Spleen (tissue), 11 donors: ENCODE measurements around the gene SREBF1. TPM values are rescaled to one million over a fixed set of nuclear protein-coding genes. Genes with fewer than 3 reads are reported as not detected.

Experiments
- DNase-seq: peaks from one replicate; pipeline ENCODE4 v3.0.0-alpha.2; 2020
- H3K27ac ChIP-seq, 8 donors: fragments of 200-600 bp; sonication (generic) in 7 of 8; 1 replicate in 4 of 8; 2 replicates in 4 of 8; pipeline versions ENCODE4 v1.5.0 to v1.8.0; 2016 to 2021; ENCODE audit warnings: inconsistent platforms in 4 of 8, mild to moderate bottlenecking in 4 of 8, moderate library complexity in 1 of 8
- H3K27me3 ChIP-seq, 7 donors: fragments of 200-600 bp; sonication (generic) in 6 of 7; replicated peaks in 1 of 7; 1 replicate in 4 of 7; 2 replicates in 3 of 7; pipeline versions ENCODE4 v1.5.0 to v1.8.0; 2016 to 2021; ENCODE audit warnings: inconsistent platforms in 3 of 7, mild to moderate bottlenecking in 1 of 7
- H3K36me3 ChIP-seq, 6 donors: fragments of 200-600 bp; sonication (generic) in 5 of 6; 1 replicate in 4 of 6; 2 replicates in 2 of 6; pipeline versions ENCODE4 v1.5.0 to v1.8.0; 2016 to 2021; ENCODE audit warnings: inconsistent platforms in 2 of 6
- H3K4me1 ChIP-seq, 6 donors: fragments of 200-600 bp; sonication (generic) in 5 of 6; 1 replicate in 3 of 6; 2 replicates in 3 of 6; pipeline versions ENCODE4 v1.5.0 to v1.8.0; 2016 to 2021; ENCODE audit warnings: inconsistent platforms in 3 of 6
- H3K4me3 ChIP-seq, 8 donors: fragments of 200-600 bp; sonication (generic) in 7 of 8; 1 replicate in 4 of 8; 2 replicates in 4 of 8; pipeline versions ENCODE4 v1.5.0 to v1.8.0; 2016 to 2021; ENCODE audit warnings: inconsistent platforms in 4 of 8, mild to moderate bottlenecking in 4 of 8, moderate library complexity in 2 of 8
- H3K9me3 ChIP-seq, 8 donors: fragments of 200-600 bp; sonication (generic) in 7 of 8; 1 replicate in 4 of 8; 2 replicates in 4 of 8; pipeline versions ENCODE4 v1.5.0 to v1.8.0; 2016 to 2021; ENCODE audit warnings: inconsistent platforms in 4 of 8
- CTCF ChIP-seq, 11 experiments: fragments of 200-600 bp in 7 of 11; fragments of 450-650 bp in 4 of 11; sonication (generic) in 4 of 11; IDR thresholded peaks in 8 of 11; conservative IDR thresholded peaks in 3 of 11; 1 replicate in 7 of 11; 2 replicates in 4 of 11; pipeline versions ENCODE4 v1.4.0 to v1.8.0; 2016 to 2021; ENCODE audit warnings: antibody characterized with exemption in 11 of 11, inconsistent platforms in 4 of 11, mild to moderate bottlenecking in 1 of 11
- POLR2A ChIP-seq, 3 donors: fragments of 450-650 bp; IDR thresholded peaks; one replicate each; pipeline ENCODE4 v1.5.1; 2017; ENCODE audit warnings: antibody characterized with exemption in 3 of 3, mild to moderate bottlenecking in 1 of 3
- POLR2AphosphoS5 ChIP-seq, 3 donors: sonication (generic); formaldehyde crosslinking; IDR thresholded peaks; one replicate each; pipeline ENCODE4 v1.5.1; 2017; ENCODE audit warnings: antibody characterized with exemption in 3 of 3
- WGBS, 5 donors: extraction: QIAGEN DNeasy Blood & Tissue Kit in 3 of 5; methylation state at CpG; one replicate each; pipeline versions ENCODE4 v1.1.5 to v1.1.7; 2013 to 2018; 5-methylcytosine and 5-hydroxymethylcytosine counted together
- intact Hi-C: fragments of 100-400 bp; cut with DNase I; formaldehyde crosslinking; loops from one replicate; pipeline ENCODE4 v1.15.0; 2023; ENCODE audit warnings: low total_unique reads
- polyA plus RNA-seq, 3 donors: library from polyadenylated mRNA; stranded (reverse); fragments of 200-250 nt; gene quantifications; one replicate each; pipeline ENCODE4 v1.2.1, GENCODE V29; 2013
- total RNA-seq, 7 donors: library from RNA; depleted of rRNA in 3 of 7; stranded (reverse); fragments of >200 nt in 3 of 7; fragmentation: NEBNext Ultra II Directional in 4 of 7; extraction: Animal tissue kit (Norgen Biotek cat#: 25700) in 4 of 7; gene quantifications; one replicate each; pipeline versions ENCODE4 v1.1.0 to v1.2.1, GENCODE V29; 2016 to 2021
- donor health status: healthy with polysubstance abuse.
- donor health status: DM: no; HTN: no; CAD: no; lungs with moderate emphysema.
- donor health status: DM: no; HTN: no; CAD: no.
- donor health status: Bipolar disorder and iron deficiency.
- donor health status: healthy.
- donor health status: DM: no; HTN: no; CAD: no.
- donor health status: DM: yes; HTN: yes; CAD: no.

Gene SREBF1
- total and polyA plus RNA-seq, 10 donors: 25.0 to 74.8 (median 48.0) TPM

DNA sequence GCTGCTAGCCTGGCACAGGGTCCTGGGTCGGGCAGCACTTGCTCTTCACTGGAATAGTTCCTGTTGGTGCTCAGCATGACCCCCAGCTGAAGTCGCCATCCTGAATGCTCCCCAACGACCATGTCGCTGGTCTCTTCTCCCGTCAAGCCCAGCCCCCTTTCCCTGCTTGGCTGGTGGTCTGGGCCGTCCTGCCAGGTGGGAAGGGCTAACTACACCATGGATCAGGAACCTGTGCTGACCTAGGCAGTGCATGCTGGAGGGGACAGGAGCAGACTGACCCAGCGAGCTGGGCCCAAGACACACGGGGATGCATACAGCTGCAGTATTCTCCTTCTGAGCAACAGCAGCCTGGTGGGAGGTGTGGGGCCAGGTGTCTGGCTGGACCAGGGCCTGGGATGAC is 9.2 kb upstream of the SREBF1 start:
- Histone ChIP-seq H3K27ac (no peak overlapping the region), H3K4me3 (no peak overlapping the region), H3K27me3 (no peaks in the 10 kb centered on the region), H3K36me3 (peaks cover 0 to 24% (median 0%) of the 10 kb centered on the region in 6 donors), H3K9me3 (no peaks in the 10 kb centered on the region), H3K4me1 (peaks cover 26 to 64% (median 44%) of the 10 kb centered on the region in 6 donors)
- WGBS, 5 donors: 88 to 94% (median 89%) methylated on average over 4 to 8 of the region's 8 CpGs
- DNase-seq: no peak
- TF ChIP-seq POLR2AphosphoS5 (IDR thresholded peaks at IDR 0.05): peak in 1 of 3 donors; percentile 23
- TF ChIP-seq CTCF (IDR thresholded peaks at IDR 0.05 in 8 of 11, conservative IDR thresholded peaks at IDR 0.05 in 3 of 11): no peak
- no peak for TF ChIP-seq POLR2A (IDR thresholded peaks at IDR 0.05)
- intact Hi-C loops: no loop called here

DNA sequence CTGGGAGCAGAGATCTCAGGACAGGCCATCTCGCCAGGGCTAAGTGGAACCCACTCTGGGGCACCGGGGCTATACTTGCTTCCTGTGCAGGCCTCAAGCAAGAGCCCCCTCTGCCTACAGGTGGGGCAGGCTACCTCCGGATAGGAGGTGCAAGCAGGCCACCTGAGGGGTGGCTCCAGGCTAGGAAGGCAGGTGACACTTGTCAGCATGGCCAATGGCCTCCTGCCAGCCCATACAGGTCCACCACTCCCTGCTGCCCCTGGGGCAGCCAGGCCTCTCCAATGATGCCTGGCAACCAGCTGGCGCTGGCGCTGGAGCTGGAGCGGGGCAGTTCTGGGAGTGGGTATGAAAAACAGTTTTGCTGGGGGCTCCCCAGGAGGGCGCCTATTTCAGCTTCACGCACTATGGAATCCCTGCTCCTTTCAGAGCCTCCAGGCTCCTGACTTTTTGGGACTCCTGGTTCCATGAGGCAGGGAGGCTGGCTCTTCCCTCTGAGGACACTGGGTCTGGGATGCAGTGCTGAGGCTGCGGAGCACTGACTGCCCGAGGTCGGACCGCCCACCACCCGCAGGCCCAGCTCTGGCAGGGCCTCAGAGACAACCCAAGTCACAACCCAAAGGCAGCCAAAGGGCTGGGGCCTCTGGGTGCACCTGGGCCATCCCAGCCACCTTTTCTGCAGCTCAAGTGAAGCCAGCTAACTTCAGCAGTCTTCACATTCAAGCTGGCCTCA is 8.4 kb upstream of the SREBF1 start:
- Histone ChIP-seq H3K36me3 (peaks cover 0 to 19% (median 0%) of the 10 kb centered on the region in 6 donors), H3K27ac (no peak overlapping the region), H3K27me3 (no peaks in the 10 kb centered on the region), H3K4me1 (peaks cover 32 to 64% (median 43%) of the 10 kb centered on the region in 6 donors), H3K4me3 (no peak overlapping the region), H3K9me3 (no peaks in the 10 kb centered on the region)
- no peak for TF ChIP-seq POLR2A (IDR thresholded peaks at IDR 0.05)
- peak in 1 of 3 donors; percentile 28 for TF ChIP-seq POLR2AphosphoS5 (IDR thresholded peaks at IDR 0.05)
- no peak for TF ChIP-seq CTCF (IDR thresholded peaks at IDR 0.05 in 8 of 11, conservative IDR thresholded peaks at IDR 0.05 in 3 of 11)
- 83 to 96% (median 88%) methylated on average over 11 to 13 of the region's 13 CpGs for WGBS, 5 donors
- no peak for DNase-seq
- intact Hi-C loops: no loop called here

DNA sequence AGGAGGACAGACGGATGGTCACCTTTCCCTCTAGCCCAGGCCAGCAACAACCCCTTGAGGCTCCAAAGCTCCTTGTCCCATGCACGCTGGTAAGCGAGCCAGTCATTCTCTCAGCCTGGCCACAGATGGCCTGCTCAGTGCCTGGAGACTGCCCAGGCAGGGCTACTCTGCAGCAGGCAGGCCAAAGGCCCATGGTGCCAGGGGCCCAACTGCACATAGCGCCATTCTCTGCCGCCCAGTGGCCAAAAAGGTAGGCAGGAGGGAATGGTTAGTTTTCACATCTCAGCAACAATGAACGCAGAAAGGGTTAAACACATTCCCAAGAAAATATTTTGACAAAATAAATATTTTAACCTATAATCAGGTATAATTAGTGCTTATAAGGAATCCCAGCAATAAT is 7.7 kb upstream of the SREBF1 start:
- no peak for TF ChIP-seq POLR2AphosphoS5 (IDR thresholded peaks at IDR 0.05)
- no peak for TF ChIP-seq CTCF (IDR thresholded peaks at IDR 0.05 in 8 of 11, conservative IDR thresholded peaks at IDR 0.05 in 3 of 11)
- TF ChIP-seq POLR2A (IDR thresholded peaks at IDR 0.05): no peak
- WGBS, 5 donors: 89 to 97% (median 97%) methylated on average over 3 to 6 of the region's 6 CpGs
- intact Hi-C loops: no loop called here
- Histone ChIP-seq H3K4me1 (peaks cover 29 to 64% (median 41%) of the 10 kb centered on the region in 6 donors), H3K36me3 (peaks cover 0 to 19% (median 0%) of the 10 kb centered on the region in 6 donors), H3K27ac (no peak overlapping the region), H3K4me3 (no peak overlapping the region), H3K27me3 (no peaks in the 10 kb centered on the region), H3K9me3 (no peaks in the 10 kb centered on the region)
- no peak for DNase-seq

DNA sequence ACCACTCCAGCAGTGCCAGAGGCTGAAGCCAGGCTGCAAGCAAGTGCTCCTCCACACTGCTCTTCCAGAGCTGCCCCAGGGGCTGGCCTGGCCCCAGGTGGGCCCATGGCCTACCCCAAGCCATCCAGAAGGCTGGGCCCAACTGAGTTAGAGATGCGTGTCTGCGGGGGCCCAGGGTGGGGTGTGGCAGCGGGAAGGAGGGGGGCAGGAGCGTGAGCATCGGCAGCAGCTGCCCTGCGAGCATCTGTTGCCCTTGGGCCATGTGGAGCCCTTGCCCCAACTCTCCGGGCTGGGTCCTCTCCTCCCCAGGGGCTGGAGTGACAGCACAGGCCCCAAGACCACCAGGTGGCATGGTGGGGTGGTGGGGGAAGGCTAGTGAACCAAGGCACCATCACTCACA is 7.3 kb upstream of the SREBF1 start:
- H3K36me3 ChIP-seq: peaks cover 0 to 19% (median 0%) of the 10 kb centered on the region in 6 donors
- no peaks in the 10 kb centered on the region for H3K27me3 ChIP-seq
- TF ChIP-seq POLR2AphosphoS5 (IDR thresholded peaks at IDR 0.05) (peak in 1 of 3 donors; percentile 25), POLR2A (IDR thresholded peaks at IDR 0.05) (no peak)
- H3K4me1 ChIP-seq: peaks cover 29 to 64% (median 41%) of the 10 kb centered on the region in 6 donors
- H3K9me3 ChIP-seq: no peaks in the 10 kb centered on the region
- intact Hi-C loops: no loop called here
- no peak overlapping the region for H3K4me3 ChIP-seq
- WGBS, 5 donors: 81 to 98% (median 93%) methylated on average over 5 to 7 of the region's 7 CpGs
- no peak overlapping the region for H3K27ac ChIP-seq
- DNase-seq: no peak
